Activated gamma-delta T cell (primary cell): ENCODE results near the gene PPM1G.
"Not testable (repeated sequence)": the region's sequence is repeated elsewhere in the genome, so short reads cannot be mapped to it uniquely, and the experiment has no call there.

Experiments
- DNase-seq: peaks from one replicate; lab custom pipeline; 2025; lab: John Stamatoyannopoulos, UW

PPM1G gene

DNA sequence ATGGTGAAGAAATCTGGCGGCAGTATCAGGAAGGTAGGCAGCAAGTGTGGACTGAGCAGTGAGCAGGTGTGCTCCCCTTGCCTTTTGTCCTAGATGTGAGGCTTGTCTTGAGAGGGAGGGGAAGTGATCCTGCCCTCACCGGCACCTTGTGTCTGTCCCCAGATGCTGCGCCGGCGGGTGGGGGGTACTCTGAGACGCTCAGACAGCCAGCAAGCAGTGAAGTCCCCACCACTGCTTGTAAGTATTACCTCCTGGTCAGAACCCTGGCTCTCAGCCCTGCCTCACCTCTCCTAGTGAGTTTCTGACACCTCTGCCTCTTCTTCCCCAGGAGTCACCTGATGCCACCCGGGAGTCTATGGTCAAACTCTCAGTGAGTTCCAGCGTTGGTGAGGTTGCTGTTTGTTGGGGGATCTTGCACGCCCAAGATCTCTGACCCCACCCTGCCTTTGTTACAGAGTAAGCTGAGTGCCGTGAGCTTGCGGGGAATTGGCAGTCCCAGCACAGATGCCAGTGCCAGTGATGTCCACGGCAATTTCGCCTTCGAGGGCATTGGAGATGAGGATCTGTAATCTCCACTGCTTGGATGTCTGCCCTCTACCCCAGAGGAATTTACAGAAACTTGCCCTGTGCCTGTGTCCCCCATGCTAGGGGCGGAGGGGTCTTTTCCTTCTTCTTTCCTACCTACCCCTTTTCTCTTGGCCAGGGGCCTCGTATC is 33.1 kb downstream of the PPM1G start:
- DNase-seq, result no peak

DNA sequence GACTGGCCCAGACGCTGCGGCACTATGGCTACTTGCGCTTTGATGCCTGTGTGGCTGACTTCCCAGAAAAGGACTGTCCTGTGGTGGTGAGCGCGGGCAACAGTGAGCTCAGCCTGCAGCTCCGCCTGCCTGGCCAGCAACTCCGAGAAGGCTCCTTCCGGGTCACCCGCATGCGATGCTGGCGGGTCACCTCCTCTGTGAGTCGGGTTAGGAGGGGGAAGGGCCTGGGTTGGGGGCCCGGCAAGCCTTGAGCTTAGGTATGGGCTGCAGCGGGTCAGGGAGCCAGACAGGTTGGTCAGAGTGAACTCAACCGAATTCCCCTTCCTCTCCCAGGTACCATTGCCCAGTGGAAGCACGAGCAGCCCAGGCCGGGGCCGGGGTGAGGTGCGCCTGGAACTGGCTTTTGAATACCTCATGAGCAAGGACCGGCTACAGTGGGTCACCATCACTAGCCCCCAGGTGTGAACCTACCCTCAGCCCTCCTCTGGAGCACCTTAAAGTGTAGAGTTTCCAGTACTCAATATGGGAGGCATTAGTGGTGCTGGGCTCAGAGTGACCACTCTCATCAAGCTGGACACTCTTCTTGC is 33.8 kb downstream of the PPM1G start:
- no peak for DNase-seq

DNA sequence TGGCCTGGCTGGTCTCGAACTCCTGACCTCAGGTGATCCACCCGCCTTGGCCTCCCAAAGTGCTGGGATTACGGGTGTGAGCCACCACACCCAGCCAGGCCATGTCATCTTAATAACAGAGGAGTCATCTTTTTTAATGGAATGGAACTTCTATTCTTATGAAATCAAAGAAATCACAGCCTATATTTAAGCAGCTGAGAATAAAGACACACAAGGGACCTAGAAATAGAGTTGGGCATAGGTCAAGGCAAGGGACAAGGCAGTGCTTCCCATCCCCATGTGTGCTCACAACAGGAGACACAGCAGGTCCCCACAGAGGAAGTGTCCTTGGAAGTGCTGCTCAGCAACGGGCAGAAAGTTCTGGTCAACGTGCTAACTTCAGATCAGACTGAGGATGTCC is 35.8 kb downstream of the PPM1G start:
- DNase-seq, result no peak

DNA sequence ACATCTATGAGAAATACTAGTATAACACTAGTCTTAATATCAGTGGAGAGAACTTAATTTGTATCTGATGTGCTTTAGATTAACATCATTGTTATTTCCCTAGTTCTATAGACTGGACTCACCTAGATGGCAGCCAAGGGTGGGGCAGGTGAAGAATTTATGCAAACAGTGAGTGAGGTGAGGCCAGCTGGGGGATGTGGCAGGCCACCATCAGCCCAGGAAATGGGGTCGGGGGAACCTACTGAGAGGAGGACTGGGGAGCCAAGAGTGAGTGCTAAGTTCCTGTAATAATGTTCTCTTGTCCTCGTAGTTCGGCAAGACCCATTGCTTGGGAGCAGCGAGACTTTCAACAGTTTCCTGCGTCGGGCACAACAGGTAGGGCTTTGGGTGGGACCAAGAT is 36.5 kb downstream of the PPM1G start:
- DNase-seq, result no peak

DNA sequence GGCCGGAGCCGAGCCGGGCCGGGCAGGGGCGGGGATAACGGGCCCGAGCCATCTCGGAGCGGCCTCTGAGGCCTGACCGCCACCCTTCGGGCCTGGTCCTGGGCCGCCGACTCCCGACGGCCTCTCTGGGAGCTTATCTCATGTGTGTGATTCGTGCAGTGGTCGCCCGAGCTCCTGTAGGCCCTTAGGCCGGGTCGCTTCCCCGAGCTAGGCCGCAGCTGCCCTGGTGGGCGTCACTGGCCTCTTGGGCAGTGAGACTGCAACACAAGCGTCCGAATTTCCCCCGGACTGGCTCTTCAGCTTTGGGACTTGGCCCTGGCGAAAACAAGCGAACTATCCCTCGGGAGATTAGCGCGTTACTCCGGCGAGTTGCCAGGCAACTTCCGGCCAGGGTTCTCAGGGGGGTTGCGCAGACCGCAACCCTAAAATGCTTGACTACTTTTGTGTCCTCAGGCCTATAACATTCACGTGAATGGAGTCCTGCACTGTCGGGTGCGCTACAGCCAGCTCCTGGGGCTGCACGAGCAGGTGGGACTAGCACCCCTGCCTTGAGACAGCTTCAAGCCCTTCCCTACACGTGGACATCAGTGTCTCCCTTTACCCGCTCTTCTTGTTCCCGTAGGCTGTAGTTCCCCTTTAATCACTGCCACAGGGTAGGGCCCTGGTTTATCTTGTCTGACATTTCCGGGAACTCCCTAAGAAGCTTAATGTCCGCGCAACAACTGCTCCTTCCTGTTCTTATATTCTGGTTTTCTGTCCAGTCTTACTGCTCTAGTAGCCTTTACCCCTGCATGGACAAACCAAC is 38.4 kb downstream of the PPM1G start:
- DNase-seq, result no peak

DNA sequence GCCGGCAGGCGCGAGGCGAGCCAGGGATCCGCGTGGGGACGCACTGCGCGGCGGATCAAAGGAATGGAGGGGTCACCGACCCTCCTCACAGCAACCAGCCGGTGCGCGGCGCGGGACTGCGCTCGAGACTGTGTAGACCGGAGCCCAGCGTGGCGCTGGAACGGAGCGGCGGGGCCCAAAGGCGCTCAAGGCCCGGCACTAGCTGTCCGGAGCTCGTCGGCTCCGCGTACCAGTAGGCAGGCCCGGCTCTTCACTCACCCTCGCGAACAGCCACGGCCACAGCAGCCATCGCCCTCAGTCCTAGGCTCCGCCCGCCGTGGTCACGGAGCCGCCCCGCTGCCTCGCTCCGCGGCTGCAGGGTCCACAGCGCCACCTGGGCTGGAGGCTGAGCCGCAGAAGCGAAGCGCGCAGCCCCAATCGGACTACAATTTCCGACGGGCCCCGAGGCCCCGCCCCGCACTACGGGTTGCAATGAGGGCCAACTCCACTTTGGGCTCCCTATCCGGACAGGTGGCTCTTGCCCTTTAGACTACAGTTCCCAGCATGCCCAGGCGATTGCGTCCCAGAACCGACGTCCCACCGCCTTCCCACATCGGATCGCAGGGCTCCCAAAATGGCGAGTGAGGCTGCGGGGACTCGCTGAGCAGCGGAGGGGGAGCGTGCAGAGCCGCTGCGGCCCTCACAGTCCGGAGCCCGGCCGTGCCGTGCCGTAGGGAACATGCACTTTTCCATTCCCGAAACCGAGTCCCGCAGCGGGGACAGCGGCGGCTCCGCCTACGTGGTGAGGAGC is 39.2 kb downstream of the PPM1G start, which contains the start of the genes EIF2B4 and SNX17:
TSS of gene EIF2B4 (minus strand) at position 313 of the 790 bp plus-strand sequence. CDS start at position 289, 24 bp downstream.
TSS of gene SNX17 (plus strand) at position 591 of the 790 bp plus-strand sequence. CDS start at position 719, 128 bp downstream.
- DNase-seq, result peak; percentile 99

DNA sequence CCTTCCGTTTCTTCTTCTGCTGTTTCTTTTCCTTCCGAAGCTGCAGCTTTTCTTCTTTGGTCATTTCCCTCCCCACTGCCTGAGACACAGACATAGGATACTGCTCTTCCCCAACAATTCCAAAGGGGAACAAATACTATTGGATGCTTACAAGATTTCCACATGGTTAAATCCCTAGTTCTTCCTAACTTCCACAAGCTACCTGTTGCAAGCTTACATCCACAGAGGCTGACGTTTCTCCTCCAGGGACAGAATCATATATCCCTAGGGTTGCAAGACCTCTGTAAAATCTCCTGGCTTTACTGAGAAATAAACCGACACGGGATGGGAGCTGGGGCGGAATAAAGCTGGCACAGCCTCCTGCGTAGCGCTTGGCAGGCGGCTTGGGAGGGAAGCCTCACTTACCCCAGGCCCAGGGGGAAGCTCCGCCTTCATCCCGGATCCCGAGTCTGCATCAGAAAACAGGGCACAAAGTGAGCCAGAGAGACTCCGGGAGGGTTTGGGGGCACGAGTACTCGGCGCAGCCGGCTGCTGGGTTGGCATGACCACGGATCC is 39.8 kb downstream of the PPM1G start:
- DNase-seq, result no peak

DNA sequence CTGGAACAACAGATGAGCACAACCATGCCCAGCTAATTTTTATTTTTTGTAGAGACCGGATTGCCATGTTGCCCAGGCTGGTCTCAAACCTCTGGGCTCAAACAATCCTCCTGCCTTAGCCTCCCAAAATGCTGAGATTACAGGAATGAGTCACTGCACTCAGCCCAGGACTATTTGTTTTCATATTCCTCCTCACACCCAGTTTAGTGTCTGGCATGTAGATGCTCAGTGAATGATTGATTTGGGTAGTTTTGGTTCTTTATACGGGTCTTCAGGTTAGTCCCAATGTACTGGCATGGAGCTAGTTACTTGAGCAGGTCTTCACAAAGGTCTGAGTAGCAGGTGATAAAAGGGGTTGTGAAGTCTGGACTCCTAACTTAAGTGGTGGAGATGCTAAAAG is 45.5 kb downstream of the PPM1G start:
- no peak for DNase-seq

DNA sequence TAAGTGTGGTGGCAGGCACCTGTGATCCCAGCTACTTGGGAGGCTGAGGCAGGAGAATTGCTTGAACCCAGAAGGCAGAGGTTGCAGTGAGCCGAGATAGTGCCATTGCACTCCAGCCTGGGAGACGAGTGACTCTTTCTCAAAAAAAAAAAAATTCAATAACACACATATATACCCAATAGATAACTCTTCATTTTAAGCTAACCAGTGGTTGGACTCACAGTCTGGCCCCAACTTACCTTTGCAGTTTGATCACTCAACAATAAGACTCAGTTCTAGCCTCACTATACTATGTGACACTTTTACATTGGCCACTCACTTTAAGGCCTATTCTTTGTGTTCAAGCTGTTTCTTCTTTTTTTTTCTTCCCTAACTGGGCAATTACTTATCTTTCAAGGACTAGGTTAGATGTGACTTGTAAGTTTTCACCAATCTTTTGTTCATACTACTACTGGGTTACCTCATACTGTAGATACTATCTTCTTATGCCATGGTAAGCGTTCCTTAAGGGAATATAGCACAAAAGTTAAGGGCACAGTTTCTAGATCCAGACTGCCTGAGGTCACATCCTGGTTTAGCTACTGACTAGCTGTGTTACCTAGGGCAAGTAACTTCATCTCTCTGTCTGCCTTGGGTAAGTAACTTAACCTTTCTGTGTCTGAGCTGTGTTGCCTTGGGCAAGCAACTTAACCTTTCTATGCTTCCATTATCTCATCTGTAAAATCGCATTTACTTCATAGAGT is 46.5 kb downstream of the PPM1G start:
- DNase-seq, result no peak

DNA sequence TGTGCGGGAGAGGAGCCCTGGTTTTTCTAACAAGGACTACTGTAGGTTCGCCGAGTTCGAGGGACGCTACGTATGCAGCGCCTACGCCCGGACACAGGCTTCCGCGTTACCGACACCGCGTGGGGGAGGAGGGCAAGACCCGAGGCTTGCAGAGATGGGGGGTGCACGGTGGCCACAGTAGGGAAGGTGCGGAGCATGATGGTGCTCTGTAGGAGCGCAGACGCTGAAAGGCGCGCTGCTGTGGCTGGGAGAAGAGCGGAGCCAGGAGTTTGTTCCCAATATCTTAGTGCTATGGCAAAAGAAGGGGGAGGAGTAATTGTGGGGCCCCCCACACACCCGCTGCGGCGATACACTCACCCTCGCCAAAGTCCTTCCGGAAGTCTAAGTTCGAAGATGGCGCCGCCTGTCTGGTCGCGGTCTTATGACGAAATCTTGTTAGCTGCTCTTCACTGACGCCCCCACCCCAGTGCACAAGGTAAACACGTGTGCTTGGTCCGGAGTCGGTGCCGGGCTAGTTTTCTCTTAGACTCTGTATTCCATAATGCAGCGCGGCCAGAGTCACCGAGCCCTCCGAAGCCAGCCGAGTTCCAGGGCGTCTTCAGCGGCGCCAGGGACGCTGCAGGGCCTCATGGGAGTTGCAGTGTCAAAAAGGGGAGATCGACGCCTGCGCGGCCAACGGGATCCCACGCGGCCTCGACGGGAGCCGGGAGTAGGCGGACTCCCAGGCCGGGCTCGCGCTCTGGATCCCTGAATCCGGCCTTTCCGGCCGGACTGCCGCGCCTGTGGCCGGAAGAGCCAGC is 52.8 kb downstream of the PPM1G start, which contains the start of gene GTF3C2:
TSS of gene GTF3C2 (minus strand) at position 383 of the 800 bp plus-strand sequence. CDS start 13,210 bp downstream, outside the sequence.
- DNase-seq, result peak; percentile 70

DNA sequence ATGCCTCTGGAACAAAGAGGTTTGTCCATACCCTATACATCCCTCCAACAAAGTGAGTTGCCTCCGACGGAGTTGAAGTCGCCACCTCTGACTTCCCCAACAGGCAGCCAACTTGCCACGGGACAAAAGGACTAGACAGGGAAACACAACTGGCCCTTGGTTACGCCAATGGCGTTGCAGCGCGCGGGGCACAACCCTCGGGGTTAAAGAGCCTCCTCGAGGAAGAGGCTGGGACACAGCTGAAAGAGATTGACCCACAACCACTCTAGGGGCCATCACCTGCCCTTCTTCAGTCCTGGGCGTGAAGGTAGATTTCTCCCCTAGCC is 53.4 kb downstream of the PPM1G start:
- peak; percentile 38 for DNase-seq

DNA sequence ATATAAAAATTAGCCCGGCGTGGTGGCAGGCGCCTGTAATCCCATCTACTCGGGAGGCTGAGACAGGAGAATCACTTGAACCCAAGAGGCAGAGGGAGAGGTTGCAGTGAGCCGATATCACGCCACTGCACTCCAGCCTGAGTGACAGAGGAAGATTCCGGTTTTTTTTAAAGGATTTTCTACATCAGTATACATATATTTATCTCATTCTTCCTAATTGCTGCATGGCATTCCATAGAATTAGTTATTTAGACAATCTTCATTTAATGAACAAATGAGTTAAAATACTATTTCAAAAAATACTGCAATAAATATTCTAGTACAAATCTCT is 54.8 kb downstream of the PPM1G start:
- DNase-seq, result no peak

DNA sequence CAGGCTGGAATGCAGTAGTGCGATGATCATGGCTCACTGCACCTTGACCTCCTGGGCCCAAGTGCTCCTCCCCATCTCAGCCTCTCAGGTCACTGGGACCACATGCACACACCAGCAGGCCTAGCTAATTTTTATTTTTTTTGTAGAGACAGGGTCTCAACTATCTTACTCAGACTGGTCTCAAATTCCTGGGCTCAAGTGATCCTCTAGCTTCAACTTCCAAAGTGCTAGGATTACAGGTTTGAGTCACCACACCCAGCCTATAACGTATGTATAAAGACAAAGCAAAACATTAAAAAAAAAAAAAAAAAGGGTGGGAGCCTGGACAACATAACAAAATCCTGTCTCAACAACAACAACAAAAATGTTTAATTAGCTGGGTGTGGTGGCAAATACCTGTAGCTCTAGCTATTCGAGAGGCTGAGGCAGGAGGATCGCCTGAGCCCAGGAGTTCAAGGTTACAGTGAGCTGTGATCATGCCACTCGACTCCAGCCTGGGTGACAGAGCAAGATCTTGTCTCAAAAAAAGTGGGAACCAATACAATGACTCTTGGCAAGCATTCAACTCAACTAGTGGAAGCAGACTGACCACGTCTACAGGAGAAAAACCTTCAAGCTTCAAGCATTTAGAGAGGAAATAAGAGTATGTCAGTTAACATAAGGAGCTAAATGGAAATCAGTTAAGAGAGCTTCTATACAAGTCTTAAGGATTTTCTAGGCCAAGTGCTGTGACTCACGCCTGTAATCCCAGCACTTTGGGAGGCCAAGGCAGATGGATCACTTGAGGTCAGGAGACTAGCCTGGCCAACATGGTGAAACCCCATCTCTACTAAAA is 55.4 kb downstream of the PPM1G start:
- DNase-seq, result no peak

DNA sequence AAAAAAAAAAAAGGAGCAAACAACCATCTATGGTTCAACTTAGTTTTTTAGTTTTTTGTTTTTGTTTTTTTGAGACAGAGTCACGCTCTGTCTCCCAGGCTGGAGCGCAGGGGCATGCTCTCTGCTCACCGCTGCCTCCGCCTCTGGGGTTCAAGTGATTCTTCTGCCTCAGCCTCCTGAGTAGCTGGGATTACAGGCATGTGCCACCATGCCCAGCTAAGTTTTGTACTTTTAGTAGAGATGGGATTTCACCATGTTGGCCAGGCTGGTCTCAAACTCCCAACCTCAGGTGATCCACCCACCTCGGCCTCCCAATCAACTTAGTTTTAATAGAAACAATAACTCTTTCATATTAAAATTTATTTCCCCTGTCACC is 56.0 kb downstream of the PPM1G start:
- DNase-seq, result not testable (repeated sequence)

DNA sequence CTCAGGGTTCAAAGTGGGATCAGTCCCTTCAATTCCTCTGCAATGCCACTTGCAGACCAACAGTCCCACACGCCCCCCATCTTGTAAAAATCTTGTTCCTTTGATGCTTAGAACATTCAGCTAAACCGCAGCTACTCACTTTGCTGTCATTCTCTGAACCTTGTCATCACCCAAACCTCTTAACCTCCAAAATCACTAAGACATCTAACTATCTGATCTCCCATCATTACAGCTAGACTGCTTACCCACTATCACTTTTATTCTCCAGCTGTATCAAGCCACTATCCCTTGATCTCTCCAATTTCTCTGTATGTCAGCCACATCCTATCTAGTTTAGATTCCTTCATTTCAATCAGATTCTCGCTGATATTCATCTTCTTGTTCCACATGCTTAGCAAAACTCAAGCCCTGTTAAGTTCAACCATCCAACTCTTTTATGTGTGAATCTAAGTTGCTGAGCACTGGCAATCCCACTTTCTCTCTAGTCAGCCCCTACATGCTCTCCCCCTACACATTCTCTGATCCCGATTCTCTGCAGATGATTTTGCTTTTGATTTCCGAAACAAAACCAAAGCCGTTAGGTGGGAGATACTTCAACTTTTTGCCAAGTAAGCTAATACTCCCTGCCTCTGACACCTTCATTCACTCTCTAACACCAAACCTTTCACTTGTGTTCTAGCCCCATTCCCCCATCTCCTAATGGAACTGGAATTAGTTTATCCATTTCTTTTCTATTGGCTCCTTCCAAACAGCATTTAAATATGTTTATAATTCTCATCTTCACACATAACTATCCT is 57.4 kb downstream of the PPM1G start:
- no peak for DNase-seq

DNA sequence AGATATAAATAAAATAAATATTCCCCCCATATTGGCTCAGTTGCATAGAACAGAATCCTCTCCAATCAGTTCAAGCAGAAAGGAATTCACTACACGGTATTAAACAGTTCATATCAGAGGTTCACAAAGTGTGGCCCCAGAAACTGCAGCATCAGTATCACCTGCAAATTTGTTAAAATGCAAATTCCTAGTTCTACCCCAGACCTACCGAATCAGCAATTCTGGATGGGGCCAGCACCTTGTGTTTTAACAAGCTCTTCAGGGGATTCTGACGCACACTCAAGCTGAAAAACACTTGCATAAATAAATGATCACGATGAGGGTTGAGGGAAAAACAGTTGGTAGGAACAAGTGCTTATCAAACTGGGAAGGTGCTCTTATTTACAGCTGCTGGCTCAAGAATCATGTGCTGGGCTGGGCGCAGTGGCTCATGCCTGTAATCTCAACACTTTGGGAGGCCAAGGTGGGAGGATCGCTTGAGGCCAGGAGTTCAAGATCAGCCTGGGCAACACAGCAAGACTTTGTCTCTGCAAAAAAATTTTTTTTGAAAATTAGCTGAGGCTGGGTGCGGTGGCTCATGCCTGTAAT is 59.2 kb downstream of the PPM1G start:
- no peak for DNase-seq

DNA sequence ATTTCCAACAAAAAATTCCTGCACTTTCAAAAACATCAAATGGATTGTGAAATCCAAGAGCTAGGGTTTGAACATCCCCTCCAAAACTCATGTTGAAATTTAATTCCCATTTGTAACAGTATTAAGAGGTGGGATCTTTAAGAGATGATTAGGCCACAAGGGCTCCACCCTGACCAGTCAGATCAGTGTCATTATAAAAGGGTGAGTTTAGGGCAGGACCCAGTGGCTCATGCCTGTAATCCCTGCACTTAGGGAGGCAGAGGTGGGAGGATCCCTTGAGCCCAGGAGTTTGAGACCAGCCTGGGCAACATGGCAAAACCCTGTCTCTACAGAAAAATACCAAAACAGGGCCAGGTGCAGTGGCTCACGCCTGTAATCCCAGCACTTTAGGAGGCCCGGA is 61.8 kb downstream of the PPM1G start:
- no peak for DNase-seq

DNA sequence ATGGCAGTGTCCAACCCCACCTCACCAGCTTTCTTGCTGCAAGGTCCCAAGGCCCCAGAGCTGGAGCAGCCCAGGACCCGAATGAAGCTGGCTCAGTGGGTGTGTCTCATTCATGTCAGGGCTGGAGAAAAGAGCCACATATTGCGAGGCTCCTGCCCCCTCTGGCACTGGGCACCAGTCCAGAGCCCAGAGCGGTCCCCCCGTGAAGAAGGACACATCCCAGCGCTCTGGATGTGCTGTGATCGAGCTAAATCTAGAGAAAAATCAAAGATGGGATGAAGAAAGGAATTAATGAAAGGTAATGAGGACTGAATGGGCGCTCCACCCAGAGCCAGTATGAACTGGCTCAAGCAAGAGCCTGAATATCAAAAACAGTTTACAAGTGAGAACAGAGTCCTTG is 73.2 kb downstream of the PPM1G start:
- DNase-seq, result no peak
